Transverse colon (tissue), 4 donors: ENCODE measurements around the gene ATP9B. TPM values are rescaled to one million over a fixed set of nuclear protein-coding genes. Genes with fewer than 3 reads are reported as not detected.

Experiments
- DNase-seq: peaks from one replicate; pipeline ENCODE4 v3.0.0-alpha.2; 2019
- H3K27ac ChIP-seq, 4 donors: fragments of 200-600 bp; sonication (generic); 2 replicates each; pipeline ENCODE4 v1.5.1; 2016 to 2018; ENCODE audit warnings: inconsistent platforms in 4 of 4
- H3K27me3 ChIP-seq: fragments of 200-600 bp; sonication (generic); 2 replicates; pipeline ENCODE4 v1.5.1; 2017; ENCODE audit warnings: inconsistent platforms
- H3K36me3 ChIP-seq, 4 donors: fragments of 200-600 bp; sonication (generic); 2 replicates each; pipeline ENCODE4 v1.5.1; 2017 to 2019; ENCODE audit warnings: inconsistent platforms in 4 of 4
- H3K4me1 ChIP-seq, 4 donors: fragments of 200-600 bp; sonication (generic); 2 replicates each; pipeline ENCODE4 v1.5.1; 2017 to 2020; ENCODE audit warnings: inconsistent platforms in 4 of 4
- H3K4me3 ChIP-seq, 4 donors: fragments of 200-600 bp; sonication (generic); 1 replicate in 1 of 4; 2 replicates in 3 of 4; pipeline versions ENCODE4 v1.5.1 to v1.6.1; 2017 to 2019; ENCODE audit warnings: inconsistent platforms in 4 of 4
- H3K9me3 ChIP-seq, 2 donors: fragments of 200-600 bp; sonication (generic); 2 replicates each; pipeline ENCODE4 v1.5.1; 2017 to 2019; ENCODE audit warnings: inconsistent platforms in 2 of 2
- EP300 ChIP-seq: sonication (generic); formaldehyde crosslinking; IDR thresholded peaks from one replicate; pipeline ENCODE4 v1.6.1; 2017; ENCODE audit warnings: antibody characterized with exemption, low read depth
- POLR2A ChIP-seq: fragments of 450-650 bp; IDR thresholded peaks from one replicate; pipeline ENCODE4 v1.6.1; 2016; ENCODE audit warnings: antibody characterized with exemption, mild to moderate bottlenecking, moderate library complexity
- POLR2AphosphoS5 ChIP-seq, 3 donors: sonication (generic); formaldehyde crosslinking; IDR thresholded peaks; one replicate each; pipeline ENCODE4 v1.6.1; 2016; ENCODE audit warnings: antibody characterized with exemption in 3 of 3
- WGBS, 2 donors: methylation state at CpG; one replicate each; pipeline ENCODE4 v1.1.5; 2018; ENCODE audit warnings: low coverage in 1 of 2; 5-methylcytosine and 5-hydroxymethylcytosine counted together
- in situ Hi-C, 4 donors: fragments of 200-750 bp; cut with MboI; loops; one replicate each; pipeline versions ENCODE4 v1.15.0 to v1.15.1; 2017; ENCODE audit warnings: low sequenced_read_pairs in 3 of 4, low pct_ligation_motif_present in 1 of 4, low pct_unique_long_range_greater_than_20kb in 1 of 4
- intact Hi-C: fragments of 100-400 bp; cut with DNase I; formaldehyde crosslinking; loops from one replicate; pipeline ENCODE4 v1.15.1; 2023; ENCODE audit warnings: low total_unique reads
- total RNA-seq, 4 donors: library from RNA; depleted of rRNA; stranded (reverse); fragments of >200 nt; gene quantifications; one replicate each; pipeline ENCODE4 v1.1.0, GENCODE V29; 2016
- TF ChIP-seq, protein P1 (sequence below), 5 experiments: fragments of 200-600 bp in 3 of 5; fragments of 450-650 bp in 2 of 5; sonication (generic) in 3 of 5; IDR thresholded peaks; 1 replicate in 2 of 5; 2 replicates in 3 of 5; pipeline ENCODE4 v1.5.1; 2016 to 2017; ENCODE audit warnings: antibody characterized with exemption in 5 of 5, inconsistent platforms in 3 of 5, mild to moderate bottlenecking in 2 of 5, moderate library complexity in 1 of 5

Gene ATP9B
- total RNA-seq, 4 donors from 2014 or later, result 36.3 to 70.3 (median 41.6) TPM

DNA sequence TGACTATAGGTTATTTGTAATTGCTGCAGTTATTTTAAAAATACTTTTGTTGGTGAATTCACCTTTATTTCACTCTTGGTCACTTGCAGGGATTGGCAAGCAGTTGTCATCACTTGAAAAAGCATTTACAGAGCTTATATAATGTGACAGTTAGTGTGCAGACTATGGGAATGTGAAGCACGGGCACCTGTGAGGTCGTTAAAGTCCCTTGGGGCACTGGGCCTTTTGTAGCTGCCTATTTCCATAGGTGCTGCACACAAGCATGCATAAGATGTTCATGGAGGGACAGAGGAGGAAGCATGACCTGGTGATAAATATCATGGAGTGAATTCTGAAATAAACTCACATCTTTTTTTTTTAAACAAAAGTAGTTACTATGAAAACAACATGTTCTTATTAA lies 124.6 kb downstream of the ATP9B start:
- Histone ChIP-seq H3K27ac (no peak overlapping the region), H3K36me3 (peaks cover 0 to 14% (median 4%) of the 10 kb centered on the region in 4 donors), H3K4me1 (no peaks in the 10 kb centered on the region), H3K27me3 (no peaks in the 10 kb centered on the region), H3K4me3 (no peak overlapping the region), H3K9me3 (no peaks in the 10 kb centered on the region)
- DNase-seq, result no peak
- no peak for TF ChIP-seq EP300
- TF ChIP-seq, protein P1, sequence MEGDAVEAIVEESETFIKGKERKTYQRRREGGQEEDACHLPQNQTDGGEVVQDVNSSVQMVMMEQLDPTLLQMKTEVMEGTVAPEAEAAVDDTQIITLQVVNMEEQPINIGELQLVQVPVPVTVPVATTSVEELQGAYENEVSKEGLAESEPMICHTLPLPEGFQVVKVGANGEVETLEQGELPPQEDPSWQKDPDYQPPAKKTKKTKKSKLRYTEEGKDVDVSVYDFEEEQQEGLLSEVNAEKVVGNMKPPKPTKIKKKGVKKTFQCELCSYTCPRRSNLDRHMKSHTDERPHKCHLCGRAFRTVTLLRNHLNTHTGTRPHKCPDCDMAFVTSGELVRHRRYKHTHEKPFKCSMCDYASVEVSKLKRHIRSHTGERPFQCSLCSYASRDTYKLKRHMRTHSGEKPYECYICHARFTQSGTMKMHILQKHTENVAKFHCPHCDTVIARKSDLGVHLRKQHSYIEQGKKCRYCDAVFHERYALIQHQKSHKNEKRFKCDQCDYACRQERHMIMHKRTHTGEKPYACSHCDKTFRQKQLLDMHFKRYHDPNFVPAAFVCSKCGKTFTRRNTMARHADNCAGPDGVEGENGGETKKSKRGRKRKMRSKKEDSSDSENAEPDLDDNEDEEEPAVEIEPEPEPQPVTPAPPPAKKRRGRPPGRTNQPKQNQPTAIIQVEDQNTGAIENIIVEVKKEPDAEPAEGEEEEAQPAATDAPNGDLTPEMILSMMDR (IDR thresholded peaks at IDR 0.05), result no peak
- no peak for TF ChIP-seq POLR2AphosphoS5 (IDR thresholded peaks at IDR 0.05)
- no peak for TF ChIP-seq POLR2A
- in situ Hi-C loops, result no loop called here
- intact Hi-C loops, result no loop called here
- WGBS, 2 donors, result 83 to 100% methylated on average over 1 to 2 of the region's 2 CpGs

DNA sequence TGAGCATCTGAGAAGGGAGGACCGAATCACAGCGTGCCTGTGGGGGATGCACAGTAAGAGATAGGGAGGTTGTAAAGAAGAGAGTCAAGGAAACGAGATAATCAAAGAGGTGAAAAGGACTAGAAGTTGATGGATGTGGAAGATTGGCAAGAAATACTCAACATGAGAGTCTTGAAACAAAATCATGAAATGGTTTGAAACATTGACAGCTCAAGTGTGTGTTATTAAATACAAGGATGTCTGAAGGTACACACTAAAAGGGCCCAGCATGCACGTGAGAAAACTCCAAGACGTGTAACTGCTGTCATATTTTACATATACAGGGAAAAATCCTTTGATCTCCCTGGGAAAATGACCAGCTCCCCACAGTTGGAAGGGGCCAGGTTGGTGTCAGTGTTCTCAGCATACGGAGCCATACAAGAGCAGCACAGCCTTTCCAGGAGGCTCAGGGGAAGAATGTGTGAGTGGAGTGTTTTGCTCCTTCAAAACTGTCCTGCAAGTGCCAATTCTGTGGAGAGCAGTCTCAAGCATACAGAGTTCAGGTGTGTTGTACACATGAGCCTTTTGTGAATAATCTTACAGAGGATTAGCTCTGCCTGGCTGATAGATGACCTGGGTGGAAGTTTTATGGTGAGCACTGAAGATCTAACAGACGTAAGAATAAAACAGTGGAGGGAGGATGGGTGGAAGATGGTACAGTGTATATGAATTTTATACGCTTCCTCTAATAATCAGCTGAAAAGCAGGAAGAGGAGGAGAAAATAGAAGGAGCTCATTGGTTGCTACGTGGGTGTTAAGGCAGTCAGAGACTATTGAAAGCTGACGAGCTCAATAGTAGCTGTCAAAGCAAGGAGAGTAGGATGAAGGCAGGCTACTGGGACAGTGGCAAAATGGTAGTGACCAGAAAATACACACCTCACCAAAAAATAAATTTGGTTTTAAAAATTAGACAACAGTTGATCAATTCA lies 126.8 kb downstream of the ATP9B start:
- H3K4me3 ChIP-seq, result no peak overlapping the region
- intact Hi-C loops, result no loop called here
- H3K9me3 ChIP-seq, result no peaks in the 10 kb centered on the region
- TF ChIP-seq POLR2A, result no peak
- no peak for TF ChIP-seq EP300
- no peak for TF ChIP-seq POLR2AphosphoS5 (IDR thresholded peaks at IDR 0.05)
- TF ChIP-seq, protein P1 (IDR thresholded peaks at IDR 0.05), result no peak
- no peak overlapping the region for H3K27ac ChIP-seq
- H3K36me3 ChIP-seq, result peaks cover 0 to 14% (median 4%) of the 10 kb centered on the region in 4 donors
- H3K4me1 ChIP-seq, result no peaks in the 10 kb centered on the region
- DNase-seq, result no peak
- in situ Hi-C loops, result no loop called here
- 86 to 94% methylated on average over 9 to 10 of the region's 10 CpGs for WGBS, 2 donors
- no peaks in the 10 kb centered on the region for H3K27me3 ChIP-seq

DNA sequence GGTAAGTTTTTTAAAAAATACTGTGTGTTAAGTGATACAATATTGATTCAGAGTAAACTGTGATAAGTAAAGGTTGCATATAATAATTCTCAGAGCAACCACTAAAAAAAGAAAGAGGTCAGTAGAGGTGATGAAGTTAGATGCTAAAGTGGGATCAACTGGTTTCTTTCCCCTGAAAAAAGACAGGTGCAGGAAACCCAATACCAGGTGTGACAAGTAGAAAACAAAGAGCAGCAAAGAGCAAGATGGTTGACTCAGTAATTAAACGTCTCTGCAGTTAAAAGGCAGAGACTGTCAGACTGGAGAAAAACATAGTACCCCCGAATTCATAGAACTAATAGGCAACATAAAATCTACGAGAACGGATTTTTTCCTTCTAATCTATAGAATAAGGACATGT lies 128.3 kb downstream of the ATP9B start:
- DNase-seq, result no peak
- intact Hi-C loops (no loop called here), in situ Hi-C loops (no loop called here)
- Histone ChIP-seq H3K27ac (no peak overlapping the region), H3K36me3 (peaks cover 0 to 14% (median 4%) of the 10 kb centered on the region in 4 donors), H3K4me1 (no peaks in the 10 kb centered on the region), H3K9me3 (no peaks in the 10 kb centered on the region), H3K27me3 (no peaks in the 10 kb centered on the region), H3K4me3 (no peak overlapping the region)
- TF ChIP-seq EP300 (no peak), POLR2AphosphoS5 (IDR thresholded peaks at IDR 0.05) (no peak), POLR2A (no peak)
- TF ChIP-seq, protein P1 (IDR thresholded peaks at IDR 0.05), result no peak
- WGBS, 2 donors, result 68 to 79% methylated on average over 4 of the region's 4 CpGs

DNA sequence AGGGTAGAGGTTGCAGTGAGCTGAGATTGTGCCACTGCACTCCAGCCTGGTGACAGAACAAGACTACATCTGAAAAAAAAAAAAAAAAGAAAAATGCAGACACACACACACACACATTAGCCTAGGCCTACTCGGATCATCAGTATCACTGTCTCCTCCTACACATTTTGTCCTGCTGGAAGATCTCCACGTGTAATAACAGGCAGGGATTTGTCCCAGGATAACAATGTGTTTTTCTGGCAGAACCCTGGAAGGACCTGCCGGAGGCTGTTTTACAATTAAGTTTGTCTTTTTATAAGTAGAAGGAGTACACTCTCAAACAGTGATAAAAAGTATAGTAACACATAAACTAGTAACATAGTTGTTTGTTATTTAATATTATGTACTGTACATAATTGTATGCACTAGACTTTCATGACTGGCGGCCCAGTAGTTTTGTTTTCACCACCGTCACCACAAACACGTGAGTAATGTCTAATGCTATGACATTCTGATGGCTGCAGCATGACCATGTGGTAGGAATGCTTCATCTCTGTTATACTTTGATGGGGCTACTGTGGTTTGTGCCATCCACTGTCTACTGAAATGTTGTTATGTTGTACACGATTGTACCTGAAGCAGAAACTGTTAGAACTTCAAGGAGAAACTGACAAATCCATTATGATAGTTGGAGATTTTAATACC lies 130.6 kb downstream of the ATP9B start:
- TF ChIP-seq, protein P1 (IDR thresholded peaks at IDR 0.05), result no peak
- TF ChIP-seq EP300 (no peak), POLR2AphosphoS5 (IDR thresholded peaks at IDR 0.05) (no peak), POLR2A (no peak)
- no peak overlapping the region for H3K4me3 ChIP-seq
- intact Hi-C loops (no loop called here), in situ Hi-C loops (no loop called here)
- H3K27ac ChIP-seq, result no peak overlapping the region
- H3K9me3 ChIP-seq, result no peaks in the 10 kb centered on the region
- H3K27me3 ChIP-seq, result no peaks in the 10 kb centered on the region
- 65 to 77% methylated on average over 7 of the region's 7 CpGs for WGBS, 2 donors
- DNase-seq, result no peak
- H3K36me3 ChIP-seq, result peaks cover 0 to 2% (median under 1%) of the 10 kb centered on the region in 4 donors
- no peaks in the 10 kb centered on the region for H3K4me1 ChIP-seq
